K562 (cell line): ENCODE results near the gene MAK. TPM values are rescaled to one million over a fixed set of nuclear protein-coding genes. Genes with fewer than 3 reads are reported as not detected.

Source experiments
- ATAC-seq: fragments of 200-7000 bp; cut with Tn5 transposase; 3 replicates; pipeline ENCODE4 v1.9.1; 2020; ENCODE audit warnings: moderate library complexity
- BruUV-seq: library from RNA; stranded (reverse); fragments of 400-500 nt; replicated peaks from 2 replicates; lab custom pipeline; 2021; lab: Mats Ljungman, UMichigan
- CTCF ChIA-PET: fragments of 300-600 bp; formaldehyde crosslinking; extraction: SDS; loops from one replicate; lab custom pipeline; 2021; ENCODE audit warnings: low intra/inter-chr PET ratio; lab: Yijun Ruan, JAX
- POLR2A ChIA-PET: fragments of 300-600, 350-650 bp; sonication (Branson Sonifier 250); formaldehyde crosslinking; extraction: SDS; loops from one replicate; lab custom pipeline; 2021; ENCODE audit warnings: antibody characterized with exemption, inconsistent platforms; lab: Yijun Ruan, JAX
- DNase-seq, 4 experiments: peaks; one replicate each; pipeline versions ENCODE4 v3.0.0 to v3.0.0-alpha.2; 2011 to 2018; ENCODE audit warnings: low spot score in 3 of 4, mixed read lengths in 3 of 4; ENCODE audit errors: extremely low read depth in 1 of 4
- FAIRE-seq: peaks from 2 replicates; lab custom pipeline; 2011; peaks lifted over from hg19 to GRCh38; lab: Jason Lieb, UNC
- H2AFZ ChIP-seq: 2 replicates; pipeline ENCODE4 v1.6.0; 2011; ENCODE audit warnings: low read depth, low read length, control low read depth, inconsistent platforms
- H3K27ac ChIP-seq: fragments of 200-600 bp; 3 replicates; pipeline ENCODE4 v1.8.0; 2011; ENCODE audit warnings: low read depth, mild to moderate bottlenecking, control low read depth, inconsistent platforms, low read length, moderate library complexity, mixed read lengths; ENCODE audit errors: extremely low read depth
- H3K27me3 ChIP-seq, 2 experiments: fragments of 300-600 bp in 1 of 2; 2 replicates in 1 of 2; 3 replicates in 1 of 2; pipeline versions ENCODE4 v1.6.0 to v1.8.0; 2011; ENCODE audit warnings: inconsistent platforms in 2 of 2, low read length in 2 of 2, mild to moderate bottlenecking in 1 of 2, mixed read lengths in 1 of 2, moderate library complexity in 1 of 2; ENCODE audit not compliant: control insufficient read depth in 2 of 2, insufficient read depth in 2 of 2
- H3K36me3 ChIP-seq: fragments of 300-600 bp; 3 replicates; pipeline ENCODE4 v1.8.0; 2011; ENCODE audit warnings: mild to moderate bottlenecking, low read length, inconsistent platforms; ENCODE audit not compliant: control insufficient read depth, insufficient read depth
- H3K4me1 ChIP-seq, 2 experiments: fragments of 200-600 bp in 1 of 2; replicated peaks in 1 of 2; 2 replicates in 1 of 2; 3 replicates in 1 of 2; pipeline versions ENCODE4 v1.5.1 to v1.8.0; 2011; ENCODE audit warnings: inconsistent platforms in 2 of 2, low read length in 2 of 2, mild to moderate bottlenecking in 1 of 2, mixed read lengths in 1 of 2, moderate library complexity in 1 of 2; ENCODE audit not compliant: control insufficient read depth in 2 of 2, insufficient read depth in 2 of 2
- H3K4me2 ChIP-seq: 2 replicates; pipeline ENCODE4 v1.6.1; 2011; ENCODE audit warnings: low read length, control low read depth, inconsistent platforms, mixed read lengths; ENCODE audit not compliant: insufficient read depth
- H3K4me3 ChIP-seq: fragments of 200-600 bp; sonication (generic), shearing (Covaris generic); 2 replicates; pipeline ENCODE4 v1.5.1; 2016; ENCODE audit warnings: control low read depth, inconsistent platforms
- H3K79me2 ChIP-seq: fragments of 200-600 bp; 3 replicates; pipeline ENCODE4 v1.8.0; 2011; ENCODE audit warnings: low read length, inconsistent platforms; ENCODE audit not compliant: control insufficient read depth, insufficient read depth
- H3K9ac ChIP-seq, 2 experiments: 2 replicates each; pipeline versions ENCODE4 v1.6.0 to v1.6.1; 2011; ENCODE audit warnings: low read depth in 2 of 2, low read length in 2 of 2, control low read depth in 1 of 2, inconsistent platforms in 1 of 2, mild to moderate bottlenecking in 1 of 2, mixed read lengths in 1 of 2; ENCODE audit not compliant: insufficient read depth in 1 of 2
- H3K9me1 ChIP-seq: one replicate; pipeline ENCODE4 v1.6.0; 2011; ENCODE audit warnings: inconsistent platforms, mild to moderate bottlenecking, low read length, moderate library complexity; ENCODE audit not compliant: control insufficient read depth, insufficient read depth
- H3K9me3 ChIP-seq: replicated peaks from 2 replicates; pipeline ENCODE4 v1.5.1; 2011; ENCODE audit warnings: low read depth, low read length, inconsistent platforms; ENCODE audit not compliant: control insufficient read depth, insufficient read depth
- H4K20me1 ChIP-seq: replicated peaks from 2 replicates; pipeline ENCODE4 v1.6.1; 2011; ENCODE audit warnings: low read length, inconsistent platforms, mixed read lengths; ENCODE audit not compliant: control insufficient read depth, insufficient read depth
- CEBPG ChIP-seq, 3 experiments: fragments of 200-800 bp in 1 of 3; sonication (Bioruptor generic) in 1 of 3; sonication (generic) in 1 of 3; formaldehyde crosslinking in 1 of 3; IDR thresholded peaks in 2 of 3; conservative IDR thresholded peaks in 1 of 3; 2 replicates each; pipeline versions ENCODE4 v1.6.1 to v1.8.0; 2016 to 2022; ENCODE audit warnings: missing compliant biosample characterization in 2 of 3, missing genetic modification characterization in 2 of 3, mild to moderate bottlenecking in 1 of 3, missing genetic modification reagents in 1 of 3
- DMBX1 ChIP-seq: fragments of 250-450 bp; sonication (Bioruptor Pico); IDR thresholded peaks from 2 replicates; pipeline ENCODE4 v1.8.0; 2022; ENCODE audit warnings: inconsistent platforms, mild to moderate bottlenecking, moderate library complexity, borderline replicate concordance
- EGR1 ChIP-seq: fragments of 450-650 bp; conservative IDR thresholded peaks from 2 replicates; pipeline ENCODE4 v1.6.1; 2017; ENCODE audit warnings: mild to moderate bottlenecking
- GMEB1 ChIP-seq: fragments of 250-450 bp; sonication (Bioruptor Pico); IDR thresholded peaks from 2 replicates; pipeline ENCODE4 v1.4.0; 2020; ENCODE audit warnings: mild to moderate bottlenecking
- PKNOX1 ChIP-seq: fragments of 450-650 bp; IDR thresholded peaks from 2 replicates; pipeline ENCODE4 v1.6.1; 2016
- RREB1 ChIP-seq: fragments of 250-450 bp; sonication (Bioruptor Pico); IDR thresholded peaks from 2 replicates; pipeline ENCODE4 v1.4.0; 2020
- ZNF212 ChIP-seq: fragments of 450-650 bp; formaldehyde crosslinking; IDR thresholded peaks from 2 replicates; pipeline ENCODE4 v1.4.0; 2020; ENCODE audit warnings: mild to moderate bottlenecking
- ZNF311 ChIP-seq: fragments of 250-450 bp; sonication (Bioruptor Pico); IDR thresholded peaks from 2 replicates; pipeline ENCODE4 v1.4.0; 2020; ENCODE audit warnings: mild to moderate bottlenecking, moderate library complexity
- ZNF41 ChIP-seq: fragments of 250-450 bp; sonication (Bioruptor Pico); conservative IDR thresholded peaks from 2 replicates; pipeline ENCODE4 v1.4.0; 2020; ENCODE audit warnings: mild to moderate bottlenecking
- ZNF583 ChIP-seq: fragments of 250-450 bp; sonication (Bioruptor Pico); IDR thresholded peaks from 2 replicates; pipeline ENCODE4 v1.4.0; 2020
- ZNF589 ChIP-seq: fragments of 200-800 bp; sonication (Bioruptor generic); IDR thresholded peaks from 2 replicates; pipeline ENCODE4 v1.6.1; 2016; ENCODE audit warnings: low read depth, missing genetic modification characterization, missing compliant biosample characterization
- ZNF76 ChIP-seq: fragments of 250-450 bp; sonication (Bioruptor Pico); IDR thresholded peaks from 2 replicates; pipeline ENCODE4 v1.4.0; 2020; ENCODE audit warnings: mild to moderate bottlenecking, moderate library complexity, borderline replicate concordance
- WGBS: fragments of 100-300 bp; shearing (Covaris generic); methylation state at CpG from one replicate; pipeline ENCODE4 v1.1.6; 2016; ENCODE audit warnings: low coverage, mixed read lengths; ENCODE audit not compliant: insufficient coverage; ENCODE audit errors: missing lambda C conversion rate; 5-methylcytosine and 5-hydroxymethylcytosine counted together
- in situ Hi-C: fragments of 300-500 bp; cut with MboI; formaldehyde crosslinking; loops from 4 replicates; pipeline ENCODE4 v1.15.0; 2018; ENCODE audit warnings: inconsistent platforms, mixed read lengths
- intact Hi-C: fragments of 100-400 bp; cut with micrococcal nuclease; formaldehyde crosslinking; loops from 2 replicates; pipeline ENCODE4 v1.14.2; 2022
- polyA plus RNA-seq, 8 experiments: library from polyadenylated mRNA; depleted of rRNA in 4 of 8; stranded (reverse) in 5 of 8; unstranded in 3 of 8; fragments of >200 nt; fragmentation: Nextera tagmentation in 2 of 8; fragmentation: Illumina TruSeq in 1 of 8; extraction: Ambion mirVana in 2 of 8; extraction: Trizol in 1 of 8; gene quantifications; 2 replicates each; pipeline versions ENCODE4 v1.2.1 to v1.2.3, GENCODE V29; 2011 to 2014; ENCODE audit warnings: inconsistent platforms in 1 of 8, missing spikeins in 1 of 8
- total RNA-seq, 7 experiments: library from RNA; depleted of rRNA in 6 of 7; stranded (reverse); fragments of >200 nt in 6 of 7; fragmentation: Illumina TruSeq in 2 of 7; extraction: Trizol in 2 of 7; gene quantifications; 2 replicates each; pipeline versions ENCODE4 v1.2.1 to v1.2.3, GENCODE V29; 2011 to 2021; ENCODE audit warnings: low replicate concordance in 1 of 7

Gene MAK
- total and polyA plus RNA-seq, 9 of the 15 experiments (the other 6 are each of a cell fraction or from before 2014, with no cell fraction given) = 0.25 to 1.1 (median 0.53) TPM

- no peak for DNase-seq
- ChIA-PET POLR2A (interaction anchor here (0.6 to 4.0 kb wide), 15 partner anchors 9 to 1379 kb away, joined by 3 to 48 read pairs (median 3); partner anchors contain the start of gene TMEM14B), CTCF (no interaction called here)
- Histone ChIP-seq H3K36me3 (peaks cover 25% of the 10 kb centered on the region; the same call in 2 of the 3 replicates), H3K4me3 (peak overlapping the region; percentile 64), H3K4me2 (peak overlapping the region; percentile 79), H3K9me3 (peaks cover 13% of the 10 kb centered on the region), H3K9ac (peak overlapping the region; percentile 85 to 92), H3K27ac (peak overlapping the region; percentile 88), H3K9me1 (no peaks in the 10 kb centered on the region), H2AFZ (peak overlapping the region; percentile 90), H3K79me2 (peaks cover 41% of the 10 kb centered on the region), H3K4me1 (peaks cover 44 to 48% of the 10 kb centered on the region in 2 experiments), H3K27me3 (no peaks in the 10 kb centered on the region), H4K20me1 (no peaks in the 10 kb centered on the region)
- 0% methylated on average over 6 of the region's 6 CpGs for WGBS
- no peak for ATAC-seq
- FAIRE-seq = no peak
- intact Hi-C loops = loop anchor here (1.0 to 2.0 kb wide), 3 partner anchors 25 to 164 kb away; partner anchors contain the start of genes SYCP2L and TMEM14B
- TSS peak; percentile 91 for BruUV-seq
- in situ Hi-C loops = no loop called here
- TF ChIP-seq ZNF583 (CRISPR knock-in tag) = 0 out of 2 replicates have a peak, but pooled peaks have one; percentile 27
- TF ChIP-seq EGR1 = 0 out of 2 replicates have a peak, but pooled peaks have one; percentile 22
- TF ChIP-seq ZNF76 = 0 out of 2 replicates have a peak, but pooled peaks have one; percentile 37
- 0 out of 2 replicates have a peak, but pooled peaks have one; percentile 10 for TF ChIP-seq ZNF41 (CRISPR knock-in tag)
- TF ChIP-seq GMEB1 (CRISPR knock-in tag) = peak; percentile 13; the same call in 1 of the 2 replicates
- TF ChIP-seq ZNF589 (CRISPR knock-in tag) = 0 out of 2 replicates have a peak, but pooled peaks have one; percentile 30
- 0 out of 2 replicates have a peak, but pooled peaks have one; percentile 44 for TF ChIP-seq DMBX1 (CRISPR knock-in tag)
- 0 out of 2 replicates have a peak, but pooled peaks have one; percentile 58 for TF ChIP-seq RREB1 (CRISPR knock-in tag)
- no peak for TF ChIP-seq ZNF311
- 0 out of 2 replicates have a peak, but pooled peaks have one; percentile 73 for TF ChIP-seq ZNF212
- TF ChIP-seq PKNOX1 = peak; percentile 88
- TF ChIP-seq CEBPG (CRISPR knock-in tag; IDR thresholded peaks at IDR 0.05) = no peak
- peak; percentile 72 to 89; a peak in 3 of 4 replicates for TF ChIP-seq CEBPG (tag; conservative IDR thresholded peaks at IDR 0.05 in 1 of 2, IDR thresholded peaks at IDR 0.05 in 1 of 2)
Observed at GRCh38 chr6:10722570-10722819, 115.8 kb downstream of the MAK start.
